HG03280 (cell line): Measurements from ENCODE around the gene FAM83B.
"Not testable (repeated sequence)": the region's sequence is repeated elsewhere in the genome, so short reads cannot be mapped to it uniquely, and the experiment has no call there.

Experiments
- ATAC-seq: cut with Tn5 transposase; IDR thresholded peaks from one replicate; pipeline ENCODE4 v1.9.1; 2021; ENCODE audit warnings: mild to moderate bottlenecking, moderate library complexity; ENCODE audit not compliant: unreplicated experiment

The FAM83B gene

GRCh38 chr6:54961372-54961771 lies 114.8 kb downstream of the FAM83B start:
- ATAC-seq = not testable (repeated sequence)

GRCh38 chr6:54970337-54970736 lies 123.8 kb downstream of the FAM83B start:
- no peak for ATAC-seq

- no peak for ATAC-seq
Measured at GRCh38 chr6:54971825-54972224, 125.3 kb downstream of the FAM83B start.

- not testable (repeated sequence) for ATAC-seq
Measured at GRCh38 chr6:54979161-54979560, 132.6 kb downstream of the FAM83B start.

- ATAC-seq = no peak
Measured at GRCh38 chr6:54980511-54981275, 134.1 kb downstream of the FAM83B start.

- ATAC-seq = no peak
Measured at GRCh38 chr6:54981276-54981609, 134.7 kb downstream of the FAM83B start.

GRCh38 chr6:54981647-54982046 lies 135.1 kb downstream of the FAM83B start:
- ATAC-seq = no peak

- ATAC-seq = no peak
Measured at GRCh38 chr6:54987633-54988290, 141.2 kb downstream of the FAM83B start.

- ATAC-seq = no peak
Measured at GRCh38 chr6:54988576-54988975, 142.0 kb downstream of the FAM83B start.

- no peak for ATAC-seq
Measured at GRCh38 chr6:54990001-54990400, 143.4 kb downstream of the FAM83B start.
